ENCODE measurements around the gene KIRREL3. TPM values are rescaled to one million over a fixed set of nuclear protein-coding genes. Genes with fewer than 3 reads are reported as not detected.

KIRREL3 gene
- total RNA-seq, 2 donors from 2014 or later, result 0.61 to 0.64 TPM

DNA sequence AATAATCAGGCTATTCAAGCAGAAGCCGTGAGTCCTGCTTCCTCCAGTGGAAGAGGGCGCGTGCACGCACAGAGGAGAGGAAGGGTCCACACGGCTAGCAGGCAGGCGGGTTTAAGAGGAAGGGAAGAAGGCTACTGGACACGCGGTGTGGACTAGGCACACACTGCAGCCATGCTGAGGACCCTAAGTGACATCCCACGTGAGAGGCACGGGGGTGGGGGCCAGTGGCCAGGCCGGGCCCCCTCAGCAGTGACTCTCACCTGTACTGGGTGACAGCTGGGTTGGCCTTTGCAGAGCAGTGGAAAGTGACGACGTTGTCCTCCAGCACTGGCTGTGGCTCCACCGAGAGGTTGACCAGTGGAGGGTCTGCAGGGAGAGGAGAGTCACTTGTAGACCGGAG is 544.5 kb downstream of the KIRREL3 start:
- no peak for DNase-seq
- H3K9ac ChIP-seq (ENCODE audit: low read depth in 2 of 2, low read length in 2 of 2), result no peak overlapping the region
- no peak overlapping the region for H3K27ac ChIP-seq
- TF ChIP-seq CTCF (IDR thresholded peaks at IDR 0.05), result no peak
- H3K27me3 ChIP-seq, result no peaks in the 10 kb centered on the region
- H3K9me3 ChIP-seq, result no peaks in the 10 kb centered on the region
- H3K4me1 ChIP-seq, result no peaks in the 10 kb centered on the region
- intact Hi-C loops (cut with DNase I), result no loop called here
- H3K36me3 ChIP-seq, result no peaks in the 10 kb centered on the region
- no peak overlapping the region for H3K4me3 ChIP-seq

GRCh38 chr11:126452241-126453101 is 548.1 kb downstream of the KIRREL3 start:
- H3K4me1 ChIP-seq, result no peaks in the 10 kb centered on the region
- H3K27me3 ChIP-seq, result no peaks in the 10 kb centered on the region
- H3K27ac ChIP-seq, result no peak overlapping the region
- no peak overlapping the region for H3K9ac ChIP-seq (ENCODE audit: low read depth in 2 of 2, low read length in 2 of 2)
- DNase-seq, result no peak
- no peak for TF ChIP-seq CTCF (IDR thresholded peaks at IDR 0.05)
- no peak overlapping the region for H3K4me3 ChIP-seq
- intact Hi-C loops (cut with DNase I), result no loop called here
- H3K36me3 ChIP-seq, result no peaks in the 10 kb centered on the region
- H3K9me3 ChIP-seq, result no peaks in the 10 kb centered on the region

DNA sequence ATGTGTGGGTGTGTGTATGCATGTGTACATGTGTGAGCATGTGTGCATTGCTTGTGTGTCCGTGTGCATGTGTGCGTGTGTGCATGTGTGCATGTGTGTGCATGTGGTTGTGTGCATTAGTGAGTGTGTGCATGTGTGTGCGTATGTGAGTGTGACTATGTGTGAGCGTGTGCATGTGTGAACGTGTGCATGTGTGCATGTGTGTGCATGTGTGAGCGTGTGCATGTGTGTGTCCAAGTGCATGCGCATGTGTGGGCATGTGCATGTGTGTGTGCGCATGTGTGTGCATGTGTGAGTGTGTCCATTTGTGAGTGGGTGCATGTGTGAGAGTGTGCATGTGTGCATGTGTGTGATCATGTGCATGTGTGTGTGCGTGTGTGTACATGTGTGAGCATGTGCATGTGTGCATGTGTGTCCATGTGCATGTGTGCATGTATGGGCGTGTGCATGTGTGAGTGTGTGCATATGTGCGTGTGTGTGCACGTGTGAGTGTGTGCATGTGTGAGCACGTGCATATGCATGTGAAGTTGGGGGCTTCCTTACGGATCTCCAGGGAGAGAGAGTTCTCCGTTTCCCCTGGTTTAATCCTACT is 549.3 kb downstream of the KIRREL3 start:
- no peaks in the 10 kb centered on the region for H3K9me3 ChIP-seq
- H3K4me3 ChIP-seq, result no peak overlapping the region
- H3K27ac ChIP-seq, result no peak overlapping the region
- H3K36me3 ChIP-seq, result no peaks in the 10 kb centered on the region
- intact Hi-C loops (cut with DNase I), result no loop called here
- no peak overlapping the region for H3K9ac ChIP-seq (ENCODE audit: low read depth in 2 of 2, low read length in 2 of 2)
- no peak for TF ChIP-seq CTCF (IDR thresholded peaks at IDR 0.05)
- no peaks in the 10 kb centered on the region for H3K27me3 ChIP-seq
- no peaks in the 10 kb centered on the region for H3K4me1 ChIP-seq
- no peak for DNase-seq

DNA sequence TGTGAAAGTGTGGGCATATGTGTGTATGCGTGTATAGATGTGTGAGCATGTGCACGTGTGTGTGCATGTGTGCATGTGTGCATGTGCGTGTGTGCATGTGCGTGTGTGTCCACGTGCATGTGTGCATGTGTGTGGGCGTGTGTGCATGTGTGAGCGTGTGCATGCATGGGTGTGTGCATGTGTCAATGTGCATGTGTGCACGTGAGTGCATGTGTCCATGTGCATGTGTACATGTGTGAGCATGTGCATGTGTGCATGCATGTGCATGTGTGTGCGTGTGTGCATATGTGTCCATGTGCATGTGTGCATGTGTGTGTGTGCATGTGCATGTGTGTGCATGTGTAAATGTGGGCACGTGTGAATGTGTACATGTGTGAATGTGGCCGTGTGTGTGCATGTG is 549.8 kb downstream of the KIRREL3 start:
- H3K9me3 ChIP-seq, result no peaks in the 10 kb centered on the region
- no peak for DNase-seq
- H3K36me3 ChIP-seq, result no peaks in the 10 kb centered on the region
- no peak overlapping the region for H3K4me3 ChIP-seq
- no peak overlapping the region for H3K27ac ChIP-seq
- intact Hi-C loops (cut with DNase I), result no loop called here
- no peaks in the 10 kb centered on the region for H3K4me1 ChIP-seq
- H3K27me3 ChIP-seq, result no peaks in the 10 kb centered on the region
- no peak for TF ChIP-seq CTCF (IDR thresholded peaks at IDR 0.05)
- no peak overlapping the region for H3K9ac ChIP-seq (ENCODE audit: low read depth in 2 of 2, low read length in 2 of 2)

- Histone ChIP-seq H3K27ac (no peak overlapping the region), H3K9me3 (no peaks in the 10 kb centered on the region), H3K36me3 (no peaks in the 10 kb centered on the region), H3K9ac (ENCODE audit: low read depth in 2 of 2, low read length in 2 of 2) (no peak overlapping the region), H3K27me3 (no peaks in the 10 kb centered on the region), H3K4me1 (no peaks in the 10 kb centered on the region), H3K4me3 (no peak overlapping the region)
- no peak for TF ChIP-seq CTCF (IDR thresholded peaks at IDR 0.05)
- intact Hi-C loops (cut with DNase I), result no loop called here
- no peak for DNase-seq
These were observed 550.4 kb downstream of the KIRREL3 start for GRCh38 chr11:126450198-126450597.
